Endothelial cell of umbilical vein (primary cell): ENCODE data around the gene CHST15. TPM values are rescaled to one million over a fixed set of nuclear protein-coding genes. Genes with fewer than 3 reads are reported as not detected.

ENCODE experiments used
- BruUV-seq: library from RNA; stranded (reverse); fragments of 400-500 nt; replicated peaks from 2 replicates; lab custom pipeline; 2021; lab: Mats Ljungman, UMichigan
- CTCF ChIA-PET: fragments of 300-600, 350-600 bp; sonication (Branson Sonifier 250); formaldehyde crosslinking; loops from one replicate; lab custom pipeline; 2021; ENCODE audit warnings: antibody characterized with exemption, inconsistent platforms; lab: Charles Lee
- POLR2A ChIA-PET: fragments of 300-600, 350-600 bp; sonication (Branson Sonifier 250); formaldehyde crosslinking; loops from one replicate; lab custom pipeline; 2021; ENCODE audit warnings: antibody characterized with exemption, inconsistent platforms; lab: Charles Lee
- DNase-seq: peaks from one replicate; pipeline ENCODE4 v3.0.0-alpha.2; 2011; ENCODE audit warnings: low read depth, low spot score
- FAIRE-seq: peaks from 2 replicates; lab custom pipeline; 2011; peaks lifted over from hg19 to GRCh38; lab: Jason Lieb, UNC
- H2AFZ ChIP-seq: 2 replicates; pipeline ENCODE4 v1.6.0; 2012; ENCODE audit warnings: low read depth, low read length, control low read depth, inconsistent platforms
- H3K27ac ChIP-seq: 2 replicates; pipeline ENCODE4 v1.5.1; 2011; ENCODE audit warnings: low read depth, mild to moderate bottlenecking, control low read depth, low read length, moderate library complexity; ENCODE audit not compliant: insufficient read depth
- H3K27me3 ChIP-seq, 2 experiments: 2 replicates each; pipeline versions ENCODE4 v1.6.0 to v1.6.1; 2011; ENCODE audit warnings: low read length in 2 of 2, mixed read lengths in 1 of 2; ENCODE audit not compliant: control insufficient read depth in 2 of 2, insufficient read depth in 2 of 2
- H3K36me3 ChIP-seq, 2 experiments: 2 replicates in 1 of 2; 3 replicates in 1 of 2; pipeline ENCODE4 v1.5.1; 2011; ENCODE audit warnings: low read length in 2 of 2, mild to moderate bottlenecking in 1 of 2, moderate library complexity in 1 of 2; ENCODE audit not compliant: control insufficient read depth in 2 of 2, insufficient read depth in 2 of 2; ENCODE audit errors: extremely low read depth in 1 of 2
- H3K4me1 ChIP-seq: 3 replicates; pipeline ENCODE4 v1.5.1; 2011; ENCODE audit warnings: mild to moderate bottlenecking, low read length; ENCODE audit not compliant: control insufficient read depth, insufficient read depth; ENCODE audit errors: extremely low read depth
- H3K4me2 ChIP-seq: 2 replicates; pipeline ENCODE4 v1.6.1; 2011; ENCODE audit warnings: low read length, control low read depth, mixed read lengths; ENCODE audit not compliant: insufficient read depth
- H3K4me3 ChIP-seq, 3 experiments: fragments of 200-600 bp in 1 of 3; sonication (generic), shearing (Covaris generic) in 1 of 3; replicated peaks in 1 of 3; 2 replicates each; pipeline ENCODE4 v1.5.1; 2011 to 2016; ENCODE audit warnings: control low read depth in 3 of 3, low read length in 3 of 3, mild to moderate bottlenecking in 2 of 3, inconsistent platforms in 1 of 3, low read depth in 1 of 3, moderate library complexity in 1 of 3; ENCODE audit not compliant: insufficient read depth in 1 of 3
- H3K79me2 ChIP-seq: 2 replicates; pipeline ENCODE4 v1.6.0; 2012; ENCODE audit warnings: low read length, inconsistent platforms; ENCODE audit not compliant: control insufficient read depth, insufficient read depth
- H3K9ac ChIP-seq: replicated peaks from 2 replicates; pipeline ENCODE3; 2011; ENCODE audit warnings: low read length, control low read depth; ENCODE audit not compliant: insufficient read depth; ENCODE audit errors: extremely low read depth
- H3K9me1 ChIP-seq: replicated peaks from 3 replicates; pipeline ENCODE4 v1.6.0; 2011; ENCODE audit warnings: mild to moderate bottlenecking, low read length; ENCODE audit not compliant: control insufficient read depth, insufficient read depth; ENCODE audit errors: extremely low read depth
- H3K9me3 ChIP-seq: replicated peaks from 2 replicates; pipeline ENCODE4 v1.5.1; 2012; ENCODE audit warnings: low read length, inconsistent platforms; ENCODE audit not compliant: control insufficient read depth, insufficient read depth
- H4K20me1 ChIP-seq: replicated peaks from 2 replicates; pipeline ENCODE3; 2011; ENCODE audit warnings: mild to moderate bottlenecking, low read length; ENCODE audit not compliant: control insufficient read depth, insufficient read depth; ENCODE audit errors: extremely low read depth
- EZH2 ChIP-seq: IDR thresholded peaks from 2 replicates; pipeline ENCODE4 v1.6.1; 2012; ENCODE audit warnings: borderline replicate concordance, low read depth, mild to moderate bottlenecking, moderate library complexity, low read length, inconsistent platforms; ENCODE audit not compliant: severe bottlenecking
- FOS ChIP-seq: IDR thresholded peaks from 2 replicates; pipeline ENCODE4 v1.6.1; 2011; ENCODE audit warnings: mild to moderate bottlenecking, low read length, moderate library complexity, borderline replicate concordance; ENCODE audit not compliant: insufficient read depth
- GATA2 ChIP-seq: IDR thresholded peaks from 2 replicates; pipeline ENCODE4 v1.7.0; 2011; ENCODE audit warnings: low read depth, mild to moderate bottlenecking, moderate library complexity, mixed read lengths, low read length; ENCODE audit not compliant: insufficient read length, insufficient read depth
- JUN ChIP-seq: IDR thresholded peaks from 2 replicates; pipeline ENCODE4 v1.6.1; 2011; ENCODE audit warnings: borderline replicate concordance, low read depth; ENCODE audit not compliant: insufficient read length, insufficient read depth
- MYC ChIP-seq: IDR thresholded peaks from one replicate; pipeline ENCODE4 v1.6.1; 2011; ENCODE audit warnings: mild to moderate bottlenecking, low read depth, low read length
- POLR2A ChIP-seq: IDR thresholded peaks from 2 replicates; pipeline ENCODE4 v1.6.1; 2012; ENCODE audit warnings: low read depth, mild to moderate bottlenecking, control low read depth, low read length
- POLR2AphosphoS5 ChIP-seq: IDR thresholded peaks from 2 replicates; pipeline ENCODE4 v1.6.1; 2012; ENCODE audit warnings: low read depth, mild to moderate bottlenecking, control low read depth, low read length, moderate library complexity; ENCODE audit not compliant: insufficient read depth
- dilution Hi-C: fragments of 300-500 bp; cut with MboI; formaldehyde crosslinking; loops from one replicate; pipeline ENCODE4 v1.15.0; 2019; ENCODE audit warnings: low sequenced_read_pairs; ENCODE audit not compliant: extremely low pct_ligation_motif_present
- intact Hi-C: fragments of 100-400 bp; cut with micrococcal nuclease; formaldehyde crosslinking; loops from one replicate; pipeline ENCODE4 v1.10.0; 2022
- polyA plus RNA-seq, 4 experiments: library from polyadenylated mRNA; depleted of rRNA in 3 of 4; stranded (reverse) in 3 of 4; unstranded in 1 of 4; fragments of >200 nt; gene quantifications; 2 replicates each; pipeline versions ENCODE4 v1.2.1 to v1.2.3, GENCODE V29; 2011 to 2012; ENCODE audit warnings: missing spikeins in 1 of 4
- total RNA-seq: library from RNA; stranded (reverse); gene quantifications from 2 replicates; pipeline ENCODE4 v1.2.3, GENCODE V29; 2021
- TF ChIP-seq, protein P1 (sequence below): IDR thresholded peaks from 2 replicates; pipeline ENCODE4 v1.6.1; 2011; ENCODE audit not compliant: insufficient read depth, insufficient read length
- TF ChIP-seq, protein P2 (sequence below), 2 donors: IDR thresholded peaks; 1 replicate in 1 of 2; 2 replicates in 1 of 2; pipeline ENCODE4 v1.5.1; 2011; ENCODE audit warnings: low read length in 2 of 2, mild to moderate bottlenecking in 2 of 2, moderate library complexity in 2 of 2, control low read depth in 1 of 2, inconsistent platforms in 1 of 2, low read depth in 1 of 2; ENCODE audit not compliant: insufficient read depth in 1 of 2; ENCODE audit errors: extremely low read depth in 1 of 2

The CHST15 gene
- total and polyA plus RNA-seq, 2 donors (not counting 3 experiments of a cell fraction or from before 2014, with no cell fraction given): 23.1 to 29.2 TPM

DNA sequence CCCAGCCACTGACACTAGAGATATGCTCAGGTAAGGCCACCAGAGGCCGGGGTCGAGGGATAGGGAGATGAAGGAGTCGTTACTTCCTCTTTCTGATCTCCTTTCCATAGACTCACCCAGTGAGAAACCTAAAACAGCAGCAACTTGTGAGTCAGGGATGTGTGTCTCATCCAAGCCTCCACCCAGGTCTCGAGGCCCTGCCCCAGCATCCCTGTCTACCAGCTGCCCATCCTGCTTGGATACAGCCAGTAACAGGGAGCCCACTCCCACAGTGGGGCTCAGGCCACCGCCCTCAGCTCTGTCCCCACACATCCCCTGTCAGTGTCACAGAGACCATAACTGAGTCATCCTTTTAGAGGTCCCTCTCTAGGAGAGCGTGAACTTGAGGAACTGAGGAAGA, 49.6 kb upstream of the CHST15 start:
- BruUV-seq: no TSS peak
- no peak overlapping the region for H3K4me2 ChIP-seq
- TF ChIP-seq JUN (no peak), EZH2 (no peak), FOS (no peak), MYC (no peak), POLR2AphosphoS5 (no peak), GATA2 (no peak), POLR2A (no peak)
- TF ChIP-seq, protein P1, sequence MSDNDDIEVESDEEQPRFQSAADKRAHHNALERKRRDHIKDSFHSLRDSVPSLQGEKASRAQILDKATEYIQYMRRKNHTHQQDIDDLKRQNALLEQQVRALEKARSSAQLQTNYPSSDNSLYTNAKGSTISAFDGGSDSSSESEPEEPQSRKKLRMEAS: no peak
- TF ChIP-seq, protein P2, sequence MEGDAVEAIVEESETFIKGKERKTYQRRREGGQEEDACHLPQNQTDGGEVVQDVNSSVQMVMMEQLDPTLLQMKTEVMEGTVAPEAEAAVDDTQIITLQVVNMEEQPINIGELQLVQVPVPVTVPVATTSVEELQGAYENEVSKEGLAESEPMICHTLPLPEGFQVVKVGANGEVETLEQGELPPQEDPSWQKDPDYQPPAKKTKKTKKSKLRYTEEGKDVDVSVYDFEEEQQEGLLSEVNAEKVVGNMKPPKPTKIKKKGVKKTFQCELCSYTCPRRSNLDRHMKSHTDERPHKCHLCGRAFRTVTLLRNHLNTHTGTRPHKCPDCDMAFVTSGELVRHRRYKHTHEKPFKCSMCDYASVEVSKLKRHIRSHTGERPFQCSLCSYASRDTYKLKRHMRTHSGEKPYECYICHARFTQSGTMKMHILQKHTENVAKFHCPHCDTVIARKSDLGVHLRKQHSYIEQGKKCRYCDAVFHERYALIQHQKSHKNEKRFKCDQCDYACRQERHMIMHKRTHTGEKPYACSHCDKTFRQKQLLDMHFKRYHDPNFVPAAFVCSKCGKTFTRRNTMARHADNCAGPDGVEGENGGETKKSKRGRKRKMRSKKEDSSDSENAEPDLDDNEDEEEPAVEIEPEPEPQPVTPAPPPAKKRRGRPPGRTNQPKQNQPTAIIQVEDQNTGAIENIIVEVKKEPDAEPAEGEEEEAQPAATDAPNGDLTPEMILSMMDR (IDR thresholded peaks at IDR 0.05; ENCODE audit: extremely low read depth in 1 of 2, insufficient read depth in 1 of 2, low read depth in 1 of 2, low read length in 2 of 2): no peak
- no peak for DNase-seq
- no peaks in the 10 kb centered on the region for H3K79me2 ChIP-seq
- H3K4me1 ChIP-seq: no peaks in the 10 kb centered on the region
- POLR2A ChIA-PET: no interaction called here
- H3K9me3 ChIP-seq: no peaks in the 10 kb centered on the region
- no peaks in the 10 kb centered on the region for H3K36me3 ChIP-seq
- no peak for FAIRE-seq
- CTCF ChIA-PET: no interaction called here
- peaks cover 0 to 3% of the 10 kb centered on the region in 2 experiments for H3K27me3 ChIP-seq
- intact Hi-C loops: no loop called here
- no peak overlapping the region for H3K4me3 ChIP-seq
- H2AFZ ChIP-seq: no peak overlapping the region
- dilution Hi-C loops: no loop called here
- no peak overlapping the region for H3K27ac ChIP-seq
- H4K20me1 ChIP-seq: no peaks in the 10 kb centered on the region
- no peak overlapping the region for H3K9ac ChIP-seq
- no peaks in the 10 kb centered on the region for H3K9me1 ChIP-seq
